OCI-LY7 (cell line): ENCODE measurements around the gene RNF144A. TPM values are rescaled to one million over a fixed set of nuclear protein-coding genes. Genes with fewer than 3 reads are reported as not detected.

Source experiments
- BruUV-seq: library from RNA; stranded (reverse); fragments of 400-500 nt; replicated peaks from 2 replicates; lab custom pipeline; 2021; lab: Mats Ljungman, UMichigan
- CTCF ChIA-PET: fragments of 300-600 bp; sonication (Branson Sonifier 250); formaldehyde crosslinking; loops from one replicate; lab custom pipeline; 2022; ENCODE audit warnings: antibody characterized with exemption; ENCODE audit not compliant: unreplicated experiment; lab: Charles Lee
- POLR2A ChIA-PET: fragments of 300-600 bp; sonication (Branson Sonifier 250); formaldehyde crosslinking; loops from one replicate; lab custom pipeline; 2022; ENCODE audit warnings: antibody characterized with exemption; lab: Charles Lee
- DNase-seq: peaks from one replicate; pipeline ENCODE4 v3.0.0-alpha.2; 2015; ENCODE audit warnings: low spot score
- H2AFZ ChIP-seq: fragments of 200-600 bp; sonication (generic), shearing (Covaris generic); 2 replicates; pipeline ENCODE4 v1.6.1; 2014; ENCODE audit warnings: mild to moderate bottlenecking, antibody characterized with exemption, low read length, moderate library complexity
- H3K27ac ChIP-seq: fragments of 200-600 bp; sonication (generic); 2 replicates; pipeline ENCODE4 v1.5.1; 2014; ENCODE audit warnings: mixed run types, low read depth, mild to moderate bottlenecking, moderate library complexity, low read length, inconsistent platforms; ENCODE audit not compliant: poor library complexity, severe bottlenecking
- H3K36me3 ChIP-seq: fragments of 200-600 bp; sonication (generic); 2 replicates; pipeline ENCODE4 v1.6.1; 2014; ENCODE audit warnings: mild to moderate bottlenecking, antibody characterized with exemption, low read length, moderate library complexity, mixed read lengths; ENCODE audit not compliant: insufficient read depth
- H3K4me1 ChIP-seq: fragments of 200-600 bp; sonication (generic); 2 replicates; pipeline ENCODE4 v1.5.1; 2014; ENCODE audit warnings: mild to moderate bottlenecking, low read length; ENCODE audit not compliant: insufficient read depth, poor library complexity, severe bottlenecking
- H3K4me2 ChIP-seq: fragments of 200-600 bp; sonication (generic); 2 replicates; pipeline ENCODE4 v1.6.1; 2014; ENCODE audit warnings: mild to moderate bottlenecking, low read length
- H3K4me3 ChIP-seq: fragments of 200-600 bp; sonication (generic); 2 replicates; pipeline ENCODE4 v1.5.1; 2014; ENCODE audit warnings: mild to moderate bottlenecking, low read depth, low read length; ENCODE audit not compliant: poor library complexity, severe bottlenecking
- H3K79me2 ChIP-seq: fragments of 200-600 bp; sonication (generic); 2 replicates; pipeline ENCODE4 v1.6.1; 2016; ENCODE audit warnings: low read depth, mild to moderate bottlenecking, low read length, moderate library complexity, mixed read lengths; ENCODE audit not compliant: insufficient read depth
- H3K9me2 ChIP-seq: fragments of 200-600 bp; sonication (generic); 2 replicates; pipeline ENCODE4 v1.6.1; 2016; ENCODE audit warnings: mild to moderate bottlenecking, low read length, mixed read lengths; ENCODE audit not compliant: insufficient read depth
- H3K9me3 ChIP-seq: fragments of 200-600 bp; sonication (generic); 2 replicates; pipeline ENCODE4 v1.6.1; 2014; ENCODE audit warnings: mild to moderate bottlenecking, mixed run types, low read length, mixed read lengths
- H4K20me1 ChIP-seq: fragments of 200-600 bp; sonication (generic); 2 replicates; pipeline ENCODE4 v1.6.1; 2014; ENCODE audit warnings: mild to moderate bottlenecking, antibody characterized with exemption, low read length, moderate library complexity, mixed read lengths; ENCODE audit not compliant: insufficient read depth
- EZH2phosphoT487 ChIP-seq: fragments of 200-600 bp; sonication (generic); IDR thresholded peaks from 2 replicates; pipeline ENCODE4 v1.6.1; 2018; ENCODE audit warnings: low read depth, borderline replicate concordance, mild to moderate bottlenecking, mixed run types, antibody characterized with exemption, low read length, moderate library complexity, mixed read lengths
- intact Hi-C: fragments of 100-400 bp; cut with micrococcal nuclease; formaldehyde crosslinking; loops from one replicate; pipeline ENCODE4 v1.10.0; 2022; ENCODE audit not compliant: unreplicated experiment
- total RNA-seq, 2 experiments: library from RNA; depleted of rRNA in 1 of 2; stranded (reverse); fragments of >200 nt in 1 of 2; shearing (Covaris generic) in 1 of 2; gene quantifications; 2 replicates each; pipeline ENCODE4 v1.2.3, GENCODE V29; 2014 to 2022
- TF ChIP-seq, protein P1 (sequence below): fragments of 200-600 bp; sonication (generic); conservative IDR thresholded peaks from 2 replicates; pipeline ENCODE4 v1.5.1; 2014; ENCODE audit warnings: mild to moderate bottlenecking, antibody characterized with exemption, low read length, moderate library complexity, mixed read lengths

Gene RNF144A
- total RNA-seq, 2 experiments from 2014 or later, result 1.1 to 1.9 TPM

DNA sequence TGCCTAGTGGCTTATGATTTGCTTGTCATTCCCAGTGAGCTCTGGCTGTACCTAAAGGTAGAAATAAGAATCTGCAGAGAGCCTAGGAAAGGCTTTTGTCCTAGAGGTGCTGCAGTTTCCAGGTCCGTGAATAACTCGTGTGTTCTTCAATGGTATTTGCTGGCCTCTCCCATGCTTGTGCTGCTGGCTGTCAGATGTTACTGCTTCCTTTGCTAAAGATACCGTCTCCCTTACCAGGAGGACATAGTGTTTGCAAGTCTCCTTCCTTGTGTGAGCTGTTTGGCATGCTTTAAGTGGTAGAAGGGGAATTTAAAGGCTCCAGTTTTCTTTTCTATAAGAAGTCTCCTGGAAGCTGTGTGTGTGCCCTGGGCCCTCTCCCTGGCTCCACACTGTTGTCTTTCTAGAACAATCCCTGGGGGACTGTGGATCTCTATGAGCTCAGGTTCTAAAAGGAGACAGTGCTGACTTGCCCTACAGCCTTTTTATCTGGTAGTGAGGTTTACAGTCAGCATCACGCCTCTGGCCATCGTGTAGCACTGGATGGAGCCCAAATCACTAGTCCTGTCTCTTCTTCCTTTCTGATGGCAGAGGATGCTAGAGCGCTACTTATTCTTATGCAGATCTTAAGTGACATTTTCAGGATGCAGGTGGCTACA, 65.8 kb downstream of the RNF144A start:
- no peak overlapping the region for H3K4me3 ChIP-seq
- ChIA-PET POLR2A (no interaction called here), CTCF (no interaction called here)
- BruUV-seq, result no TSS peak
- no peak overlapping the region for H3K4me2 ChIP-seq
- H3K9me2 ChIP-seq, result no peaks in the 10 kb centered on the region
- H3K9me3 ChIP-seq, result no peaks in the 10 kb centered on the region
- no peaks in the 10 kb centered on the region for H3K36me3 ChIP-seq
- TF ChIP-seq, protein P1, sequence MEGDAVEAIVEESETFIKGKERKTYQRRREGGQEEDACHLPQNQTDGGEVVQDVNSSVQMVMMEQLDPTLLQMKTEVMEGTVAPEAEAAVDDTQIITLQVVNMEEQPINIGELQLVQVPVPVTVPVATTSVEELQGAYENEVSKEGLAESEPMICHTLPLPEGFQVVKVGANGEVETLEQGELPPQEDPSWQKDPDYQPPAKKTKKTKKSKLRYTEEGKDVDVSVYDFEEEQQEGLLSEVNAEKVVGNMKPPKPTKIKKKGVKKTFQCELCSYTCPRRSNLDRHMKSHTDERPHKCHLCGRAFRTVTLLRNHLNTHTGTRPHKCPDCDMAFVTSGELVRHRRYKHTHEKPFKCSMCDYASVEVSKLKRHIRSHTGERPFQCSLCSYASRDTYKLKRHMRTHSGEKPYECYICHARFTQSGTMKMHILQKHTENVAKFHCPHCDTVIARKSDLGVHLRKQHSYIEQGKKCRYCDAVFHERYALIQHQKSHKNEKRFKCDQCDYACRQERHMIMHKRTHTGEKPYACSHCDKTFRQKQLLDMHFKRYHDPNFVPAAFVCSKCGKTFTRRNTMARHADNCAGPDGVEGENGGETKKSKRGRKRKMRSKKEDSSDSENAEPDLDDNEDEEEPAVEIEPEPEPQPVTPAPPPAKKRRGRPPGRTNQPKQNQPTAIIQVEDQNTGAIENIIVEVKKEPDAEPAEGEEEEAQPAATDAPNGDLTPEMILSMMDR, result no peak
- TF ChIP-seq EZH2phosphoT487, result no peak
- H4K20me1 ChIP-seq, result no peaks in the 10 kb centered on the region
- no peaks in the 10 kb centered on the region for H3K4me1 ChIP-seq
- H3K27ac ChIP-seq, result no peak overlapping the region
- no peak for DNase-seq
- intact Hi-C loops, result no loop called here
- no peak overlapping the region for H2AFZ ChIP-seq
- H3K79me2 ChIP-seq, result no peaks in the 10 kb centered on the region

DNA sequence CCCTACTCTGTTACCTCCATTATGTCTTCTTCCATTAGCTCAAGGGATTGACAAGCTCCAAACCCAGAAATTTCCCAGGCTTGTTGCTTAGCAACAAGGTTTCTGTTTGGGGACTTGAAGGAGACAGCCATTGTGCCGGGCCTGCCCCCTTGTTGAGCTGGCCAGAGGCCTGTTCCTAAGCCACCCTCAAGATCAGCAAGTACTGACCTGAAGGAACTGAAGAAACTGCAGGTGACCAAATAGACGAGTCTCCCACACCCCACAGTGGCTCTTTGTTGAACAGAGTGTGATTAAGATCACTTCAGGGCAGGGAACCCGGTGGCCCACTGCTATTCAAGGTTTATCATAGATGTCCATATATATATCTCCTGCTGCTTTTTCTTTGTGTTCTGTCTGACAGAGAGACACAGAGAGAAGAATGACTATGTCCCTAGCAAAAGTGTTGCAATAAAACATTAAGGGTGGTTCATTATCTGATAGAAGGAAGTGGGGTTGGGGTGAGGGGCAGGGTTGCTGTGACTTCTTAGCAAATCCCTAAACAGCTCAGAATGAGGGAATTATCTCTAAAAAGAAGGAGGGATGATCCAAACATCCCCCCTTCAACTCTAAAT, 69.2 kb downstream of the RNF144A start:
- Histone ChIP-seq H3K27ac (no peak overlapping the region), H3K4me3 (no peak overlapping the region), H3K4me2 (no peak overlapping the region), H3K36me3 (no peaks in the 10 kb centered on the region), H2AFZ (no peak overlapping the region), H3K9me3 (no peaks in the 10 kb centered on the region), H3K4me1 (no peaks in the 10 kb centered on the region), H3K9me2 (no peaks in the 10 kb centered on the region), H3K79me2 (no peaks in the 10 kb centered on the region), H4K20me1 (no peaks in the 10 kb centered on the region)
- BruUV-seq, result no TSS peak
- ChIA-PET CTCF (no interaction called here), POLR2A (interaction anchor here (0.6 to 1.1 kb wide), 3 partner anchors 105 to 641 kb away, joined by 3 to 4 read pairs (median 3); no protein-coding TSS in a partner anchor)
- TF ChIP-seq EZH2phosphoT487, result no peak
- TF ChIP-seq, protein P1, result no peak
- intact Hi-C loops, result no loop called here
- DNase-seq, result no peak

DNA sequence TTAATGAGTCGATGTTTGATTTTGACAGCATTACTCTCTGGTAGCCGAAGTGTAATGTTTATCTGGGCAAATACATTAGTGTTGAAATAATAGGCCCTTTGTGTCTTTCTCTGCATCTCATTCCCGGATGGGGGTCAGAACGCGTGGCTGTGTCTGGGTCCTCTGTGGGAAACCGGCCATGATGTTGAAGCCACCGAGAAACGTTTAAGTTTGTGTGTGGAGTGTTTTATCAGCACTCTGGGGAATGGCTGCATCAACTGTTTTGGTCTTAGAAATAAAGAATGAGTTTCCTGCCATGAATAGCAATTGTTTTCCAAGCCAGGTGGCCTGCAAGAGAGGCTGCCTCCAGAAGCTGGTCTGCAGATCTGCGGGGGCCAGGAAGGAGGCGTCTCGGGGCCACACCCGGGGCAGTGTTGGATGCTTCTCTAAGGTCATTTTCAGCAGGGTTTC, 69.7 kb downstream of the RNF144A start:
- CTCF ChIA-PET, result no interaction called here
- Histone ChIP-seq H3K36me3 (no peaks in the 10 kb centered on the region), H3K27ac (no peak overlapping the region), H4K20me1 (no peaks in the 10 kb centered on the region), H3K9me2 (no peaks in the 10 kb centered on the region), H3K4me3 (no peak overlapping the region), H3K4me1 (no peaks in the 10 kb centered on the region), H3K9me3 (no peaks in the 10 kb centered on the region), H3K79me2 (no peaks in the 10 kb centered on the region), H3K4me2 (no peak overlapping the region), H2AFZ (no peak overlapping the region)
- intact Hi-C loops, result no loop called here
- DNase-seq, result no peak
- TF ChIP-seq, protein P1, result no peak
- no peak for TF ChIP-seq EZH2phosphoT487
- POLR2A ChIA-PET, result interaction anchor here (1.4 kb wide), 1 partner anchor 13 kb away, joined by 3 read pairs; no protein-coding TSS in a partner anchor
- BruUV-seq, result no TSS peak
